PC-9 (cell line): ENCODE results near the gene KCNJ8. TPM values are rescaled to one million over a fixed set of nuclear protein-coding genes. Genes with fewer than 3 reads are reported as not detected.

Experiments used
- BruUV-seq: library from RNA; stranded (reverse); fragments of 400-500 nt; replicated peaks from 2 replicates; lab custom pipeline; 2021; lab: Mats Ljungman, UMichigan
- CTCF ChIA-PET: fragments of 300-600 bp; sonication (Branson Sonifier 250); formaldehyde crosslinking; loops from one replicate; lab custom pipeline; 2022; ENCODE audit warnings: antibody characterized with exemption; lab: Charles Lee
- POLR2A ChIA-PET: fragments of 300-600 bp; sonication (Branson Sonifier 250); formaldehyde crosslinking; loops from one replicate; lab custom pipeline; 2022; ENCODE audit warnings: antibody characterized with exemption; ENCODE audit not compliant: unreplicated experiment; lab: Charles Lee
- DNase-seq, 2 experiments: peaks; one replicate each; pipeline versions ENCODE4 v3.0.0 to v3.0.0-alpha.2; 2015 to 2022; ENCODE audit warnings: mixed read lengths in 1 of 2
- H2AFZ ChIP-seq: fragments of 200-600 bp; sonication (generic); 2 replicates; pipeline ENCODE4 v1.8.1; 2017; ENCODE audit warnings: antibody characterized with exemption
- H3F3A ChIP-seq: fragments of 200-600 bp; sonication (generic); 2 replicates; pipeline ENCODE4 v1.8.1; 2017; ENCODE audit warnings: antibody characterized with exemption, mild to moderate bottlenecking, low read depth; ENCODE audit not compliant: insufficient read depth
- H3K27ac ChIP-seq: fragments of 200-600 bp; sonication (generic); 2 replicates; pipeline ENCODE4 v1.6.1; 2016; ENCODE audit warnings: mixed run types
- H3K27me3 ChIP-seq: fragments of 200-600 bp; sonication (generic); 2 replicates; pipeline ENCODE4 v1.6.1; 2016; ENCODE audit warnings: low read depth, mixed run types; ENCODE audit not compliant: insufficient read depth
- H3K36me3 ChIP-seq: fragments of 200-600 bp; sonication (generic); 2 replicates; pipeline ENCODE4 v1.6.1; 2016; ENCODE audit warnings: low read depth, mixed run types
- H3K4me1 ChIP-seq: fragments of 200-600 bp; sonication (generic); replicated peaks from 2 replicates; pipeline ENCODE4 v1.6.1; 2016; ENCODE audit warnings: mixed run types; ENCODE audit not compliant: insufficient read depth
- H3K4me2 ChIP-seq: fragments of 200-600 bp; sonication (generic); 2 replicates; pipeline ENCODE4 v1.6.1; 2017; ENCODE audit warnings: mixed run types
- H3K4me3 ChIP-seq: fragments of 200-600 bp; sonication (generic); 2 replicates; pipeline ENCODE4 v1.6.1; 2016; ENCODE audit warnings: mixed run types
- H3K79me2 ChIP-seq: fragments of 200-600 bp; sonication (generic); 2 replicates; pipeline ENCODE4 v1.6.1; 2017; ENCODE audit warnings: low read depth, mixed run types
- H3K9me2 ChIP-seq: fragments of 200-600 bp; sonication (generic); 2 replicates; pipeline ENCODE4 v1.8.1; 2017; ENCODE audit warnings: mild to moderate bottlenecking; ENCODE audit not compliant: insufficient read depth
- H3K9me3 ChIP-seq: fragments of 200-600 bp; sonication (generic); 2 replicates; pipeline ENCODE4 v1.8.1; 2016; ENCODE audit warnings: low read depth; ENCODE audit not compliant: insufficient read depth
- H4K20me1 ChIP-seq: fragments of 200-600 bp; sonication (generic); 2 replicates; pipeline ENCODE4 v1.8.1; 2017; ENCODE audit not compliant: insufficient read depth
- EZH2 ChIP-seq: fragments of 200-600 bp; sonication (generic); IDR thresholded peaks from 2 replicates; pipeline ENCODE4 v1.8.0; 2017; ENCODE audit warnings: antibody characterized with exemption, low read depth
- intact Hi-C: fragments of 100-400 bp; cut with micrococcal nuclease; formaldehyde crosslinking; loops from one replicate; pipeline ENCODE4 v1.10.0; 2022; ENCODE audit not compliant: unreplicated experiment
- total RNA-seq: library from RNA; stranded (reverse); gene quantifications from 2 replicates; pipeline ENCODE4 v1.2.3, GENCODE V29; 2021
- TF ChIP-seq, protein P1 (sequence below): fragments of 200-600 bp; sonication (generic); conservative IDR thresholded peaks from 2 replicates; pipeline ENCODE4 v1.6.1; 2017; ENCODE audit warnings: mixed run types, antibody characterized with exemption, mild to moderate bottlenecking, moderate library complexity

KCNJ8 gene
- total RNA-seq, 1 experiment from 2014 or later = not detected

DNA sequence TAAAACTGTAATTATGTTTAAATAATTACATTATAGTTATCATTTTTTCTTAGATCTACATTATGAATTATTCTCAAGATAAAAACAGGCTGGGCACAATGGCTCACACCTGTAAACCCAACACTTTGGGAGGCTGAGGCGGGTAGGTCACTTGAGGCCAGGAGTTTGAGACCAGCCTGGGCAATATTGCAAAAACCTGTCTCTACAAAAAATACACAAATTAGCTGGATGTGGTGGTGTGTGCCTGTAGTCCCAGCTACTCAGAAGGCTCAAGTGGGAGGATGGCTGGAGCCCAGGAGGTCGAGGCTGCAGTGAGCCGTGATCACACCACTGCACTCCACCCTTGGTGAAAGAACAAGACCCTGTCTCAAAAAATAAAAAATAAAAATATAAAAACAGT lies 40.3 kb upstream of the KCNJ8 start:
- Histone ChIP-seq H3K4me2 (no peak overlapping the region), H3K27me3 (no peaks in the 10 kb centered on the region), H3K4me1 (no peaks in the 10 kb centered on the region), H2AFZ (no peak overlapping the region), H3K27ac (no peak overlapping the region), H3F3A (no peaks in the 10 kb centered on the region), H3K9me2 (no peaks in the 10 kb centered on the region), H4K20me1 (no peaks in the 10 kb centered on the region), H3K36me3 (no peaks in the 10 kb centered on the region), H3K4me3 (no peak overlapping the region), H3K9me3 (no peaks in the 10 kb centered on the region), H3K79me2 (no peaks in the 10 kb centered on the region)
- BruUV-seq = no TSS peak
- TF ChIP-seq, protein P1, sequence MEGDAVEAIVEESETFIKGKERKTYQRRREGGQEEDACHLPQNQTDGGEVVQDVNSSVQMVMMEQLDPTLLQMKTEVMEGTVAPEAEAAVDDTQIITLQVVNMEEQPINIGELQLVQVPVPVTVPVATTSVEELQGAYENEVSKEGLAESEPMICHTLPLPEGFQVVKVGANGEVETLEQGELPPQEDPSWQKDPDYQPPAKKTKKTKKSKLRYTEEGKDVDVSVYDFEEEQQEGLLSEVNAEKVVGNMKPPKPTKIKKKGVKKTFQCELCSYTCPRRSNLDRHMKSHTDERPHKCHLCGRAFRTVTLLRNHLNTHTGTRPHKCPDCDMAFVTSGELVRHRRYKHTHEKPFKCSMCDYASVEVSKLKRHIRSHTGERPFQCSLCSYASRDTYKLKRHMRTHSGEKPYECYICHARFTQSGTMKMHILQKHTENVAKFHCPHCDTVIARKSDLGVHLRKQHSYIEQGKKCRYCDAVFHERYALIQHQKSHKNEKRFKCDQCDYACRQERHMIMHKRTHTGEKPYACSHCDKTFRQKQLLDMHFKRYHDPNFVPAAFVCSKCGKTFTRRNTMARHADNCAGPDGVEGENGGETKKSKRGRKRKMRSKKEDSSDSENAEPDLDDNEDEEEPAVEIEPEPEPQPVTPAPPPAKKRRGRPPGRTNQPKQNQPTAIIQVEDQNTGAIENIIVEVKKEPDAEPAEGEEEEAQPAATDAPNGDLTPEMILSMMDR = no peak
- no peak for TF ChIP-seq EZH2
- intact Hi-C loops = no loop called here
- POLR2A ChIA-PET = no interaction called here
- no peak for DNase-seq
- CTCF ChIA-PET = no interaction called here

DNA sequence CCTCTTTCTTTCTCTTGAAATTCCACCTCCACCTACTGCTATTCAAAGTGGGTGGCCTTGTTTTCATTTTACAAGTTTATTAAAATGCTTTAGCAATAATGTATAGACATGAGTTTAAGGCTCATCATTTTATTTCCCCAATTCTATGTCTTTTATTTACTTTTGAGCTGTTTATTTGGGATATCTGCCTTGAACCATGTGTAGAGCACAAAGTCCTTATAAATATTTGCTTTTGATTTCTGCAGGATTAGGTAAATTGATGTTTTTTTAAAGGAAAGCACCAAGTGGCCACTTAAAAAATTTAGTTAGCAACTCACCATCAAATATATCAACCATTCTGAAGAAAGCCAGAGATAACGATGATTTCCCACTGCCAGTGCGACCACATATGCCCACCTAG lies 39.8 kb upstream of the KCNJ8 start:
- Histone ChIP-seq H3F3A (no peaks in the 10 kb centered on the region), H3K27ac (no peak overlapping the region), H4K20me1 (no peaks in the 10 kb centered on the region), H2AFZ (no peak overlapping the region), H3K79me2 (no peaks in the 10 kb centered on the region), H3K4me3 (no peak overlapping the region), H3K4me2 (no peak overlapping the region), H3K9me2 (no peaks in the 10 kb centered on the region), H3K4me1 (no peaks in the 10 kb centered on the region), H3K36me3 (no peaks in the 10 kb centered on the region), H3K27me3 (no peaks in the 10 kb centered on the region), H3K9me3 (no peaks in the 10 kb centered on the region)
- no peak for DNase-seq
- ChIA-PET CTCF (no interaction called here), POLR2A (no interaction called here)
- BruUV-seq = no TSS peak
- intact Hi-C loops = no loop called here
- TF ChIP-seq, protein P1 = no peak
- TF ChIP-seq EZH2 = no peak

DNA sequence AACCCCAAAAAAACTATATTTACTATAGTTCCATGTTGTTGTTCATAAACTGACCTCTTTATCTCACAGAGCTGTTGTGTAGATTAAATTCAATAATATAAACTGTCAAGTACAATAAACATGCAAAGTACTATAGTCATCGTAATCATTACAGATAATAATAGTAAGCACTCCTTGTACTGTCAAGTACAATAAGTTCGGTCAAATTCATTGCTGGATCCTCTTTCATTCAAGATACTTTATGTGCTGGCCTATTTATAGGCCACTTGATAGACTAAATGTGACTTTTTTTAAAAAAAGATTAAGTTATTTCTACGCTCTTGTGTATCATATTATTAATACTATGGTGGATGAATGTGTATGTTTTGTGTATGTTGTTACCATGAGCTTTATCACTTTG lies 39.2 kb upstream of the KCNJ8 start:
- BruUV-seq = no TSS peak

More for the DNA sequence above, 39.2 kb upstream of the KCNJ8 start:
- no peaks in the 10 kb centered on the region for H3K79me2 ChIP-seq
- no peaks in the 10 kb centered on the region for H3K27me3 ChIP-seq
- POLR2A ChIA-PET = no interaction called here
- no peaks in the 10 kb centered on the region for H3F3A ChIP-seq
- no peaks in the 10 kb centered on the region for H3K9me2 ChIP-seq
- CTCF ChIA-PET = no interaction called here
- no peaks in the 10 kb centered on the region for H3K36me3 ChIP-seq
- intact Hi-C loops = no loop called here
- DNase-seq = no peak
- no peak overlapping the region for H3K27ac ChIP-seq
- no peak overlapping the region for H3K4me2 ChIP-seq
- H4K20me1 ChIP-seq = no peaks in the 10 kb centered on the region
- H3K4me3 ChIP-seq = no peak overlapping the region
- no peaks in the 10 kb centered on the region for H3K4me1 ChIP-seq
- no peak for TF ChIP-seq EZH2
- TF ChIP-seq, protein P1 = no peak
- no peaks in the 10 kb centered on the region for H3K9me3 ChIP-seq
- no peak overlapping the region for H2AFZ ChIP-seq
